GM18907 (cell line): ENCODE data around the gene KRTAP5-5.
"Not testable (repeated sequence)": the region's sequence is repeated elsewhere in the genome, so short reads cannot be mapped to it uniquely, and the experiment has no call there.

Experiments
- ATAC-seq: cut with Tn5 transposase; IDR thresholded peaks from one replicate; pipeline ENCODE4 v1.9.1; 2021; ENCODE audit warnings: mild to moderate bottlenecking, moderate library complexity; ENCODE audit not compliant: unreplicated experiment

The KRTAP5-5 gene

GRCh38 chr11:1654388-1655167 lies 25.0 kb downstream of the KRTAP5-5 start:
- ATAC-seq, result no peak

GRCh38 chr11:1655168-1656060 lies 25.8 kb downstream of the KRTAP5-5 start:
- ATAC-seq, result no peak

DNA sequence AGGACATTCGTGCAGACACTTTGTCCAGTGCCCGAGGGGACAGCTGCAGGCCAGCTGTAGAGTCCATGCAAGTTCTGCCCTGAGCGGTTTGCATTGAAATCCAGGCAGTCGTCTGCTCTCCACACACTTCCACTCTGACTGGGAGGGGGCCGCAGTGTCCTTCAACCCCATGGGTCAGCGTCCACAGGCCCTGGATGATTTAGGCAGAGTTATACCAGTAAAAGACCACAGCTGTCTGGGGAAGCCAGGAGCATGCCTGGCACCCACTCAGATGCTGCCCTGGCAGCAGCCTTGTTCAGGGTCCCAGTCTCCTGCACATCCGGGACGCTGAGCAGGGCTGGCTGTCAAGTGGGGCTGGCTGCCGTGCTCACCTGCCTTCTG lies 26.5 kb downstream of the KRTAP5-5 start:
- ATAC-seq, result no peak

- no peak for ATAC-seq
Measured at GRCh38 chr11:1656670-1657069, 27.1 kb downstream of the KRTAP5-5 start.

GRCh38 chr11:1659506-1659905 lies 29.9 kb downstream of the KRTAP5-5 start:
- ATAC-seq, result no peak

DNA sequence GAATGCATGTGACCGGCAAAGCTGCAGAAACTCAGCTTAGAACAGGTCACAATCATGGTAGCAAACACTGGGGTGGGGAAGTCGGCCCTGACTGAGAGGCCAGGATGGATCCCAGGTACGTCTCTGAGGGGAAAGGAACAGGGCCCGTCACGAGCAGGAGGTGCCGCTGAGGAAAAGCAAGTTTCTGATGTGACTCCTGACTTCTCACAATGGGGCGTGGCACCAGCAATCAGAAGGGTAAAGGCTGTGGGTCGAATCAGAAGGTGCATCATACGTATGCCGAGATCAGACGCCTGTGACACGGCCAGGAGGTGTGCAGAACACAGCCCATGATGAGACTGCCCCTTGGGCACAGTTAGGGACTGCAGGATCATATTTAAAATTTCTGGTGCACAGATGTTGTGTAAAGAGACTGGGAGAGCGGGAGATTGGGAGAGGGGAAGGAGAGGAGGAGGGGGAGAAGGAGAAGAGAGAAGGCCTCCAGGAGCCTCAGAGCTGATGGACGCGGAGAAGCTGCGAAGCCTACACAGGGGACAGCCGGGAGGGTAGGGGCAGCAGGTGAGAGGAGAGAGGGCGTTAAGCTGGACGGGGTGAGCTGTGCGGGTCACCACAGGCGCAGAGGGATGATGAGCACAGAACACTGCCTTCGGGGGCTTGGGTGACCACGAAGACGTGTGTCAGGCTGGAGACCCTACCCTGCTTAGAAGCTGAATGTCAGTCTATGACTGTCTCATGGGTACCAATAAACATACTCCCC lies 30.7 kb downstream of the KRTAP5-5 start:
- ATAC-seq, result no peak

DNA sequence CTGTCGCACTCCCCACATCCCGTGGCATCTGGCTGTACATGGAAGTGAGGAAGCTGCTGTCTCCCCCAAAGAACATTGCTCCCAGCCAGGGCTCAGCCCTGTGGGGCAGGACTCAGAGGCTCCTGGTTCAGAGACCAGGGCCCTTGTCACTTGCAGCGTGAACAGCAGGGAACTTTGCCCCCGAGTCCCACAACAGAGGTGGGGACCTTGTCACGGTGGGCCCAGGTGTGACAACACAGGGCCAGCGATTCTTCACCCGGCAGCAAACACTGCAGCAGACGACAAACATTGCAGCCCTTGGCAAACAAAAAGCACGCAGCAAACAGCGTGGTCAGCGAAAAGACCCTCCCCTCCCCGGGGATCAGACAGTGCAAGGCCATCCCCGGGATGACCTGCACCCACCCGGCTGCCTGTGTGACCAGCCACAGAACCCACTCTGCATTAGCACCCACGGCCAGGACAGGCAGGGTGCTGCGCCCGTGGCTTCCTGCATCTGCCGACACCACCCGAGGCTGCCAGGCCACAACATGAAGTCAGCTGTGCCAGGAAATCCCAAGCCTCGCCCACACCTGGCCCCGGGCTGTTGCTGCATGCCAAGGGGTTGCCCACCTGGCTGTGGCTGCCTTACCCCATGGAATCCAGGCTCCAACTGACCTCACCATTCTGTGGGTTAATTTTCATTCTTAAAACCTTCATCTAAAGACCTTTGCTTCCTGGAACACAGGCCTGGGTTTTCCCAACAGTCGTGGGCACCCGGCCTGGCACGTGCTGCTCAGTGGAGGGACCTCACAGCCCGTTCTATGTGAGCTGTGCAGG lies 32.1 kb downstream of the KRTAP5-5 start:
- not testable (repeated sequence) for ATAC-seq

GRCh38 chr11:1662699-1663283 lies 33.2 kb downstream of the KRTAP5-5 start:
- not testable (repeated sequence) for ATAC-seq

DNA sequence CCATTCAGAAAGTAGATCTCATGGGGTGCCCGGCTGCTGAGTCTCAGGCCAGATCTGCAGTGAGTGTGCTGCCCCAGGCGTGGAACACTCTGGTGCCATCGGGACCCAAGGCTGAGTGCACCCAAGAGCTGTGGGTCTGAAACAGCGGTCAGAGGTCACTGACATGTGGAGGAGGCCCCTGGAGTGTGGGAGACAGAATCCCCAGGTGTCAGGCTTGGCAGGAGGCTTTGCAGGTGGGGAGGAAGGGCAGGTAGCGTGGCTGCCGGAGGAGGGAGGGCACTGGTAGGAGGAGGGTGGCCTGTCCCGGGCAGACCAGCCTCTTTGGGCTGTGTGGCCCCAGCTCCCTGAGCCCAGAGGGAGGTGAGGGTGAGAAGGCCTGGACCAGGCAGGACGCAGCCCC lies 35.7 kb downstream of the KRTAP5-5 start:
- ATAC-seq, result no peak

- ATAC-seq, result no peak
Measured at GRCh38 chr11:1667121-1667850, 37.7 kb downstream of the KRTAP5-5 start.

DNA sequence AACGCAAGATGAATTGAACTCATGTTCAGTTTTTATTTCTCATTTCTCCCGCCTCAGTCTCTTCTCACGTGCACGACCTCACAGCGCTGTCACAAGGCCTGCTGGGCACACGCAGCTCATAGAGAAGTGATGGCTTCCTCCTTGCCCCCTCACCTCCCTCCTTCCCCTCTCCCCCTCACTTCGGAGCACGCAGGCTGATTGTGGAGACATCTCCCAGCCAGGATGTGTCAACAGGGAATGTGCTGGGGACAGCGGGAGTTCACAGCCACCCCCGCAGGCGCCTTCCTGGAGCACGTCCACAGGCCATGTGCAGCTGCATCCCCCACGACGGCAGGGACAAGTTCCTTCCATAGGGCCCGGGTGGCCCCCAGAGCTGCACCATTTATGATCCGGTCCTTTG lies 38.3 kb downstream of the KRTAP5-5 start:
- ATAC-seq, result no peak

DNA sequence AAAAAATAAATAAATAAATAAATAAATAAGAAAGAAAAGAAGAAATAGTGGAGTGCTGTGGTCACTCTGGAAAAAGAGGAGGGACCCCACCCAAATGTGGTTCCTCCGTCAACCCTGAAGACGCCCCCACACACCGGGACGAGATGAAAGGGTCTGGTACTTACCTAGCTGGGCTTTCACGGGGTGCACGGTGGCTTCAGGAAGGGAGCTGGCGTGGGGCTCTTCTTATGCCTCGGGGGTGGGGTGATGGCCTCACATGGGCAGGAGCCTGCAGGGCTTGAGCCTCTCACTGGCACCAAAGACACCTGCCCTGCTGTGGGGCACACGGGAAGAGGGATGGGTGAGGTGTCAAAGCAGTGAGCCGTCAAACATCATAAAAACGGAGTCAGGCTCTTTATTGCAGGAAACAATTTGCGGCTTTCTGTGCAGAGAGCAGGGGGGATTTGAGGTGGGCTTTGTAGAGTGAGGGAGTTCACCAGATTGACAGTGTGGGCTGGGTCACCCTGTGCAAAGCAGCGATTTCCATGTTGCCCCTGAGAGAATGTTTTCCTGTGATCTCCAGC lies 39.4 kb downstream of the KRTAP5-5 start:
- ATAC-seq, result no peak

DNA sequence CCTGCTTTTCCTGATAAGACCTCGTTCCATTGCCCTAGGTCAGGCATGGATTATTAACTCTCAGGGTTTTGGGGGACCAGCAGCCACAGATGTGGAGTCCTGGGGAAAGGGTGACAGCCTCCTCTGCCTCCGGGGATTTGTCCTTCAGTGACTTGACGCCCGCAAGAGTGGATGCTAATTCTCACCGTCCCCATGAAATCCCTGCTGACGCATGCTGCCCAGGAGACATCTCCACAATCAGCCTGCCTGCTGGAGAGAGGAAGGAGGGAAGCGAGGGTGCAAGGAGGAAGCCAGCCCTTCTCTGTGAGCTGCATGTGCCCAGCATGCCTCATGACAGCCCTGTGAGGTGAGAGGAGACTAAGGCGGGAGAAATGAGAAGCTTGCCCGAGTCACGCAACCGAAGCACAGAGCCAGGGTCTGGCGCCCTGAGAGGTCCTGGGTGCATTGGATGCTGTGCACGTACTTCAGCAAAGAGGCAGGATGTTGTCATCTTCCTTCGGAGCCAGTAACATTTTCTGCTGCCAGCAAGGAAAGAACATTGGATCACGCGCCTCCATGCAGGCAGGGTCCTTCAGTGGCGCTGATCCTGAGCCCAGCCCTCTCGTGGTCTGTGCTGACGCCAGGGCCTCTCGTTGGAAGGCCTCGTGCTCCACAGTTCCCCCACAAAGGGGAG lies 40.1 kb downstream of the KRTAP5-5 start:
- no peak for ATAC-seq

- not testable (repeated sequence) for ATAC-seq
Measured at GRCh38 chr11:1670457-1670856, 40.9 kb downstream of the KRTAP5-5 start.

GRCh38 chr11:1670905-1671371 lies 41.4 kb downstream of the KRTAP5-5 start:
- no peak for ATAC-seq

DNA sequence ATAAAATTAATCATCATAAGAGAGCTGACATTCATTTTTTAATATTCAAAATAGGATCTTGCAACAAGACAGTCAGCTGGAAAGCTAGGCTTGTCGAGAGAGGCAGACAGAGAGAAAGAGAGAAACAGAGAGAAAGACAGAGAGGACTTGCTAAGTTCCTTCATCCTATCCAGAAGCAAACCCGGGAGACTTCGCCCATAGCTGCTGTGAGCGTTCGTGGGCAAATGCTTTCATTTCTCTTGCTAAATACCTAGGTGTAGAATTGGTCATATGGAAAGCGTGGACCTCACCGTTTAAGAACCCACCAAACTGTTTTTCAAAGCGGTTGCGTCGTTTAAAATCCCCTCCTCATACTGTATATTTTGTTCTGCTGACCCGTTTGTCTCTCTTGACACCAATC lies 42.1 kb downstream of the KRTAP5-5 start:
- no peak for ATAC-seq

- ATAC-seq, result no peak
Measured at GRCh38 chr11:1672613-1673350, 43.2 kb downstream of the KRTAP5-5 start.
